Endothelial cell of umbilical vein (primary cell): ENCODE results near the gene LRP3.

Experiments used
- CTCF ChIP-seq, 2 donors: IDR thresholded peaks; 1 replicate in 1 of 2; 2 replicates in 1 of 2; pipeline ENCODE4 v1.5.1; 2011; ENCODE audit warnings: low read length in 2 of 2, mild to moderate bottlenecking in 2 of 2, moderate library complexity in 2 of 2, control low read depth in 1 of 2, inconsistent platforms in 1 of 2, low read depth in 1 of 2; ENCODE audit not compliant: insufficient read depth in 1 of 2; ENCODE audit errors: extremely low read depth in 1 of 2
- FOS ChIP-seq: IDR thresholded peaks from 2 replicates; pipeline ENCODE4 v1.6.1; 2011; ENCODE audit warnings: mild to moderate bottlenecking, low read length, moderate library complexity, borderline replicate concordance; ENCODE audit not compliant: insufficient read depth
- GATA2 ChIP-seq: IDR thresholded peaks from 2 replicates; pipeline ENCODE4 v1.7.0; 2011; ENCODE audit warnings: low read depth, mild to moderate bottlenecking, moderate library complexity, mixed read lengths, low read length; ENCODE audit not compliant: insufficient read length, insufficient read depth
- JUN ChIP-seq: IDR thresholded peaks from 2 replicates; pipeline ENCODE4 v1.6.1; 2011; ENCODE audit warnings: borderline replicate concordance, low read depth; ENCODE audit not compliant: insufficient read length, insufficient read depth
- MYC ChIP-seq: IDR thresholded peaks from one replicate; pipeline ENCODE4 v1.6.1; 2011; ENCODE audit warnings: mild to moderate bottlenecking, low read depth, low read length
- POLR2A ChIP-seq: IDR thresholded peaks from 2 replicates; pipeline ENCODE4 v1.6.1; 2012; ENCODE audit warnings: low read depth, mild to moderate bottlenecking, control low read depth, low read length

GRCh38 chr19:33257828-33258227 is 63.7 kb downstream of the LRP3 start:
- TF ChIP-seq CTCF (IDR thresholded peaks at IDR 0.05; ENCODE audit: extremely low read depth in 1 of 2, insufficient read depth in 1 of 2, low read depth in 1 of 2, low read length in 2 of 2) = no peak
- TF ChIP-seq FOS = no peak
- no peak for TF ChIP-seq POLR2A
- TF ChIP-seq MYC = no peak
- no peak for TF ChIP-seq JUN
- TF ChIP-seq GATA2 = no peak
